PC-9 (cell line): Measurements from ENCODE around the gene CACFD1.

Source experiments
- EZH2 ChIP-seq: fragments of 200-600 bp; sonication (generic); IDR thresholded peaks from 2 replicates; pipeline ENCODE4 v1.8.0; 2017; ENCODE audit warnings: antibody characterized with exemption, low read depth
- TF ChIP-seq, protein P1 (sequence below): fragments of 200-600 bp; sonication (generic); conservative IDR thresholded peaks from 2 replicates; pipeline ENCODE4 v1.6.1; 2017; ENCODE audit warnings: mixed run types, antibody characterized with exemption, mild to moderate bottlenecking, moderate library complexity

DNA sequence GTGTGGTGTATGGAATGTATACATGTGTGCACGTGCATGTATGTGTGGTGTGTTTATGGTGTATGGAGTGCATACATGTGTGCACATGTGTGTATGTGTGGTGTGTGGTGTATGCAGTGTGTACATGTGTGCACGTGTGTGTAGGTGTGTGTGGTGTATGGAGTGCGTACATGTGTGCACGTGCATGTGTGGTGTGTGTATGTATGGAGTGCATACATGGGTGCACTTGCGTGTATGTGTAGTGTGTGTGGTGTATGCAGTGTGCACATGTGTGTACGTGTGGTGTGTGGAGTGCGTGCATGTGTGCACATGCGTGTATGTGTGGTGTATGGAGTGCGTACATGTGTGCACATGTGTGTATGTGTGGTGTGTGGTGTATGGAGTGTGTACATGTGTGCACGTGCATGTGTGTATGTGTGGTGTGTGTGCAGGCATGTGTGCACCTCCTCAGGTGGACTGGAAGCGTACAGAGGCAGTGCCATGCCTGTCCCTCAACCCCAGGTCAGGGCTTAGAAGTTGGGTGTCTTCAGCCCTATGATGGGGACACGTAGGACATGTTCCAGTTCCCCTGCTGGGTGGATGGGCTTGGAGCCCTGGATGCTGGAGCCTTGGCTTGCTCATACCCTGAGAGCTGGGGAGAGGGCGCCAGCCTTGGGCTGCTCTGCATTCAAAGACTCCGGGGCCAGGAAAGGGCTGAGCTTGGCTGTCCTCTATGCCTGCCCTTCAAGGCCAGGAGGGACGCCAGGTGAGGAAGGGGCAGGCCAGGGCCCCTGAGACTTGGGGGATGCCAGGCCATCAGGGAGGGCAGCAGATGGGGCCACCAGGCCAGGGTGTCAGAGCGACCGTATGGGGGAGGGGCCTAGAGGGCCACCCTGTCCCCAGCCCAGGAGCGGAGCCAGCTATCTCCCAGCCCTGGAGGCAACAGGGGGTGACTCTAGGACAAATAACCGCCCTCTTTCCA is 52.8 kb downstream of the CACFD1 start:
- no peak for TF ChIP-seq EZH2
- TF ChIP-seq, protein P1, sequence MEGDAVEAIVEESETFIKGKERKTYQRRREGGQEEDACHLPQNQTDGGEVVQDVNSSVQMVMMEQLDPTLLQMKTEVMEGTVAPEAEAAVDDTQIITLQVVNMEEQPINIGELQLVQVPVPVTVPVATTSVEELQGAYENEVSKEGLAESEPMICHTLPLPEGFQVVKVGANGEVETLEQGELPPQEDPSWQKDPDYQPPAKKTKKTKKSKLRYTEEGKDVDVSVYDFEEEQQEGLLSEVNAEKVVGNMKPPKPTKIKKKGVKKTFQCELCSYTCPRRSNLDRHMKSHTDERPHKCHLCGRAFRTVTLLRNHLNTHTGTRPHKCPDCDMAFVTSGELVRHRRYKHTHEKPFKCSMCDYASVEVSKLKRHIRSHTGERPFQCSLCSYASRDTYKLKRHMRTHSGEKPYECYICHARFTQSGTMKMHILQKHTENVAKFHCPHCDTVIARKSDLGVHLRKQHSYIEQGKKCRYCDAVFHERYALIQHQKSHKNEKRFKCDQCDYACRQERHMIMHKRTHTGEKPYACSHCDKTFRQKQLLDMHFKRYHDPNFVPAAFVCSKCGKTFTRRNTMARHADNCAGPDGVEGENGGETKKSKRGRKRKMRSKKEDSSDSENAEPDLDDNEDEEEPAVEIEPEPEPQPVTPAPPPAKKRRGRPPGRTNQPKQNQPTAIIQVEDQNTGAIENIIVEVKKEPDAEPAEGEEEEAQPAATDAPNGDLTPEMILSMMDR, result no peak
